WERI-Rb-1 (cell line): ENCODE measurements around the gene LYST.

Experiments used
- DNase-seq: peaks from one replicate; pipeline ENCODE4 v3.0.0-alpha.2; 2020
- H3K27ac ChIP-seq: fragments of 250-450 bp; sonication (Bioruptor Pico); 2 replicates; pipeline ENCODE4 v1.5.1; 2020; ENCODE audit warnings: mild to moderate bottlenecking, moderate library complexity
- H3K27me3 ChIP-seq: fragments of 250-450 bp; sonication (Bioruptor Pico); 2 replicates; pipeline ENCODE4 v1.5.1; 2021; ENCODE audit warnings: mild to moderate bottlenecking, low read depth, moderate library complexity; ENCODE audit not compliant: insufficient read depth, severe bottlenecking
- H3K36me3 ChIP-seq: fragments of 250-450 bp; sonication (Bioruptor Pico); 2 replicates; pipeline ENCODE4 v1.5.1; 2020; ENCODE audit warnings: mild to moderate bottlenecking, moderate library complexity
- H3K4me3 ChIP-seq: 2 replicates; pipeline ENCODE4 v1.5.1; 2011; ENCODE audit warnings: low read depth, mild to moderate bottlenecking, control low read depth, low read length
- H3K9me3 ChIP-seq: fragments of 250-450 bp; sonication (Bioruptor Pico); 2 replicates; pipeline ENCODE4 v1.5.1; 2021; ENCODE audit warnings: mild to moderate bottlenecking, moderate library complexity; ENCODE audit not compliant: severe bottlenecking
- TF ChIP-seq, protein P1 (sequence below): IDR thresholded peaks from 2 replicates; pipeline ENCODE4 v1.5.1; 2011; ENCODE audit warnings: low read depth, mild to moderate bottlenecking, control low read depth, inconsistent platforms, low read length

The LYST gene

DNA sequence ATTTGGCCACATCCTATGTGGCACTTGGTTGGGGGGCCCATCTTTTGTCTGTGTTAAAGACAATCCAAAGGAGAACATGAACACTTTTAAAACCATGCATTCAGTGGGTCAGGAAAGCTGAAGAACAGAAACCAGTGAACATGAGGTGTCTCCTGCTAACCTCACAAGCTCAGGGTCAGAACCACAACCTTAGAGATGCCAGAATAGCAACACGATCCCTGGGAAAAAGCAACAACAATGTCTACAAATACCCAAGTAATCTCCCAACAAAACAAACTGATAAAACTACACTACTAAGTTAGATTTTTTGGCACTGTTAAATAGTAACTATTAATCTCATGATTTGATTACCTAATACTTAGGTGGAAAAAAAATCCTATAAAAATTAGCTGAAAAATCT lies 183.1 kb downstream of the LYST start:
- H3K36me3 ChIP-seq, result no peaks in the 10 kb centered on the region
- no peaks in the 10 kb centered on the region for H3K9me3 ChIP-seq
- no peaks in the 10 kb centered on the region for H3K27me3 ChIP-seq
- TF ChIP-seq, protein P1, sequence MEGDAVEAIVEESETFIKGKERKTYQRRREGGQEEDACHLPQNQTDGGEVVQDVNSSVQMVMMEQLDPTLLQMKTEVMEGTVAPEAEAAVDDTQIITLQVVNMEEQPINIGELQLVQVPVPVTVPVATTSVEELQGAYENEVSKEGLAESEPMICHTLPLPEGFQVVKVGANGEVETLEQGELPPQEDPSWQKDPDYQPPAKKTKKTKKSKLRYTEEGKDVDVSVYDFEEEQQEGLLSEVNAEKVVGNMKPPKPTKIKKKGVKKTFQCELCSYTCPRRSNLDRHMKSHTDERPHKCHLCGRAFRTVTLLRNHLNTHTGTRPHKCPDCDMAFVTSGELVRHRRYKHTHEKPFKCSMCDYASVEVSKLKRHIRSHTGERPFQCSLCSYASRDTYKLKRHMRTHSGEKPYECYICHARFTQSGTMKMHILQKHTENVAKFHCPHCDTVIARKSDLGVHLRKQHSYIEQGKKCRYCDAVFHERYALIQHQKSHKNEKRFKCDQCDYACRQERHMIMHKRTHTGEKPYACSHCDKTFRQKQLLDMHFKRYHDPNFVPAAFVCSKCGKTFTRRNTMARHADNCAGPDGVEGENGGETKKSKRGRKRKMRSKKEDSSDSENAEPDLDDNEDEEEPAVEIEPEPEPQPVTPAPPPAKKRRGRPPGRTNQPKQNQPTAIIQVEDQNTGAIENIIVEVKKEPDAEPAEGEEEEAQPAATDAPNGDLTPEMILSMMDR, result no peak
- H3K27ac ChIP-seq, result no peak overlapping the region
- H3K4me3 ChIP-seq, result no peak overlapping the region
- no peak for DNase-seq

DNA sequence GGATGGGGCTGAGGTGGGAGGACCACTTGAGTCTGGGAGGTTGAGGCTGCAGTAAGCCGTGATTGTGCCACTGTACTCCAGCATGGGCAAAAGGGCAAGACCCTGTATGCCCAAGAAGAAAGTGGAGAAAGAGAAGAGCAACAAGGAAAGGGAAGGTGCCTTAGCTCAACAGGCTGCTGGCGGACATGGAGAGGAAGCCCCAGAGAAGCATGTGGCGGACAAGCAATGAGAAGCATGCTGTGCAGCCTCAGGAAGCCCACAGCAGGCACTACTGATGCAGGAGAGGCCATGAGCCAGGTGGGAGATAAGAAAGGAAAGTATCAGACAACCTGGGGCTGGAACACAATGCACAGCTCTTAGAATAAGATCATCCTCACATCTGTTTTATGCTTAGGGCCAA lies 184.5 kb downstream of the LYST start:
- H3K36me3 ChIP-seq, result no peaks in the 10 kb centered on the region
- TF ChIP-seq, protein P1, result no peak
- no peaks in the 10 kb centered on the region for H3K9me3 ChIP-seq

DNA sequence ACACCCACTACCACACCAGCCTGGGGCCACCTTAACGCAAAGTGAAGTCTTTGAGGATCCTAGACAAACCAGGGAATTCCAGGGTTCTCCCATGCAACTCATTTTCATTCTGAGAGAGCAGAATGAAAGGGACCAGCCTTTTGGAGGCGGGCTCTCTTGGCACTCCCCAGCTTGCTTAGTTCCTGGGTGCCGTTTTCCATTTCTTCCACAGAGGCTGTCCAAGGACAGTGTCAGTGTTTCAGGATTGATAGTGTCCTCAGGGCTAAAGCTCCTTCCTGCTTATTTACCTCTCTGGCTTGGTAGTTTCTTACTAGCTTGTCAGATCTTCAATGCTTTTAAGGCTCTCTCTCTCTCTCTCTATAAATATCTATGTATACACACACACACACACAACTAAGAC lies 187.1 kb downstream of the LYST start:
- H3K27me3 ChIP-seq, result no peaks in the 10 kb centered on the region
- H3K27ac ChIP-seq, result no peak overlapping the region
- DNase-seq, result peak; percentile 46
- H3K9me3 ChIP-seq, result peaks cover 7% of the 10 kb centered on the region
- peaks cover 5% of the 10 kb centered on the region; the same call in 1 of the 2 replicates for H3K36me3 ChIP-seq
- TF ChIP-seq, protein P1, result no peak
- H3K4me3 ChIP-seq, result no peak overlapping the region

More for the DNA sequence above, 184.5 kb downstream of the LYST start:
- no peak for DNase-seq
- Histone ChIP-seq H3K27ac (no peak overlapping the region), H3K4me3 (no peak overlapping the region), H3K27me3 (no peaks in the 10 kb centered on the region)

DNA sequence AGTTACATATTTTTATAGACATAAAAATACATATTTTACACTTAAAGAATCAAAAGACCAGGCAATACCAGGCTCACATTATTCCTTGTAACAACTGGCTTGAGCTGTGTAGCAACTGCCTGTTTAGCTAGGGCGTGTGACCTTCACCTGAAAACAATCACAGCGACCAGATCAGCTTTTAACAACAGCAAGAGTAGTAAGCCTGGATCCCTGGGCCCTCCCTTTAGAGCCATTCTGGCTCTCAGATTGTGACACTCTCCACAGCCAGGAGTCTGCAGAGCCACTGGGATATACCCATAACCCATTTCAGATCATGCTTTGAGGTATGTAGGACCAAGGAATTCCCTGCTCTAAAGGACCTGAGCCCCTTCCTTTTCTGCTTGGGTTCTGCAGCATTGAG lies 187.7 kb downstream of the LYST start:
- Histone ChIP-seq H3K9me3 (peaks cover 7% of the 10 kb centered on the region), H3K4me3 (no peak overlapping the region), H3K27me3 (no peaks in the 10 kb centered on the region), H3K36me3 (peaks cover 5% of the 10 kb centered on the region; the same call in 1 of the 2 replicates), H3K27ac (no peak overlapping the region)
- DNase-seq, result peak; percentile 25
- TF ChIP-seq, protein P1, result no peak

DNA sequence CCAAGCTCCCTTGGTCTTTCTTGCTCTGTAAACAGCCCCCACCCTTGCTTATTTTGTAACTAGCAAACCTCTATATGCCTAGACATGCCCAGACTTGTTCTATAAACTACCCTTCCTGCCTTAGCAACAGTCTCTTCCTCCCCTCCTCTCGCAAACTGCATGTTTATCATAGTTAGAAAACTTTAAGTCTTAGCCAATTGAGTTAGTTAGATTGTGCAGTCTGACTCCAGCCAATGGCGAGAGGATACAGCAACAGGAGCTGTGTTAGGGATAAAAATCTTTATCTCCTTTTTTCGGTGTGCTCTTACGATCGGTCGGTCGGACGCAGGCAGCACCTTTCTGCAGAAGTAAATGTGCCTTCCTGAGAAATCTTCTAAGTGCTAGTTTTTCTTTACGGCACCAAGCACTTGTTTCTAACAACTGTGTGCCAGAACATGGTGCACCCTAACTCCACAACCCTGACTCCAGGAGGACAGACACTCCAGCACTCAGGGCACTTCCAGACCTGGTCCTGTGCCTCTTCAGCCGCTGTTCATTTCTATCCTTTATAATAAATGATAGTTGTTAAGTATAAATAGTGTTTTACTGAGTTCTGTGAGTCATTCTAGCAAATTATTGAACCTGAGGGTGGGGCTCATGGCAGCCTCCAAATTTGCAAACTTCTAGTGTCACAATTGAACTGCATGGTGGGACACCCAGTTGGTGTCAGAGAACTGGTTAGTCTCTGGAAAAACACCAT lies 191.4 kb downstream of the LYST start:
- no peak overlapping the region for H3K27ac ChIP-seq

More for the DNA sequence above, 191.4 kb downstream of the LYST start:
- no peak for DNase-seq
- TF ChIP-seq, protein P1, result no peak
- Histone ChIP-seq H3K36me3 (peaks cover 5% of the 10 kb centered on the region; the same call in 1 of the 2 replicates), H3K9me3 (peaks cover 16% of the 10 kb centered on the region), H3K4me3 (no peak overlapping the region), H3K27me3 (no peaks in the 10 kb centered on the region)
